NCI-H146 treated with DMSO at 0.1 percent for 48 hours (cell line): ENCODE data around the gene PRKAG2.

Source experiments
- DNase-seq: peaks from one replicate; lab custom pipeline; 2025; ENCODE audit not compliant: unreplicated experiment; lab: John Stamatoyannopoulos, UW

Gene PRKAG2

GRCh38 chr7:151900986-151901621 is 24.2 kb upstream of the PRKAG2 start:
- DNase-seq: no peak

GRCh38 chr7:151900591-151900985 is 23.7 kb upstream of the PRKAG2 start:
- no peak for DNase-seq

DNA sequence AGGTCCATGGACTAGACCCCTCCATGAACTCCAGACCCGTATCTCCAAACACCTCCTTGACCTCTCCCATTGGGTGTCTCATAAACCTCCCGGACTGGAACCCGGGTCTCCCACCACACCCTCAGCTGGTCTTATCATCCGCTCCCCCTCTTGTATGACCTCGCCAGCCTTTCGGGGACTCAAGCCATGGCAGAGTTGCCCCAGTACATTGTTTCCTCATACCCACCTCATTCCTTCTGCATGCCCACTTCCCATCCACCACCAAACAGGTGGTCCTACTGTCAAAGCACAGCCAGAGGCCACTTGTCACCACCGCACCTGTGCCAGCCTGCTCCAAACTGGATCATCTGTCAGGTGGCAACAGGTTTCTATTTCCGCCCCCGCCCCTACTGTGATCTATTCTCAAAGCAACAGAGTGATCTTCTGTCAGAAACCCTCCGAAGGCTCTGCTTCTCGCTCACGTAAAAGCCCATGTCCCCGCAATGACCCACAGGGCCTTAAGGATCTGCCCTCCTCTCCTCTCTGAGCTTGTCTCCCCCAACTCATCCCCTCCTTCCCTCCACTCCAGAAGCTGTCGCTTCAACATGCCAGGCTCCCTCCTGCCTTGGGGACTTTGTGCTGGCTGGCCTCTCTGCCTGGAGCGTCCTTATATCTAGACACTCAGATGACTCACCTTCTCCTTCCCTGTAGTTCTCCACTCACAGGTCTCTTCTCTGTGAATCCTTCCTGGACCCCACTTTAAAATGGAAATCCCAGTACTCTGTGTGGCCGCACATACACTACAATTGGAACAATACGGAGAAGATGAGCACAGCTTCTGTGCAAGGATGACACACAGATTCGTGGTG is 22.8 kb upstream of the PRKAG2 start:
- DNase-seq: no peak

DNA sequence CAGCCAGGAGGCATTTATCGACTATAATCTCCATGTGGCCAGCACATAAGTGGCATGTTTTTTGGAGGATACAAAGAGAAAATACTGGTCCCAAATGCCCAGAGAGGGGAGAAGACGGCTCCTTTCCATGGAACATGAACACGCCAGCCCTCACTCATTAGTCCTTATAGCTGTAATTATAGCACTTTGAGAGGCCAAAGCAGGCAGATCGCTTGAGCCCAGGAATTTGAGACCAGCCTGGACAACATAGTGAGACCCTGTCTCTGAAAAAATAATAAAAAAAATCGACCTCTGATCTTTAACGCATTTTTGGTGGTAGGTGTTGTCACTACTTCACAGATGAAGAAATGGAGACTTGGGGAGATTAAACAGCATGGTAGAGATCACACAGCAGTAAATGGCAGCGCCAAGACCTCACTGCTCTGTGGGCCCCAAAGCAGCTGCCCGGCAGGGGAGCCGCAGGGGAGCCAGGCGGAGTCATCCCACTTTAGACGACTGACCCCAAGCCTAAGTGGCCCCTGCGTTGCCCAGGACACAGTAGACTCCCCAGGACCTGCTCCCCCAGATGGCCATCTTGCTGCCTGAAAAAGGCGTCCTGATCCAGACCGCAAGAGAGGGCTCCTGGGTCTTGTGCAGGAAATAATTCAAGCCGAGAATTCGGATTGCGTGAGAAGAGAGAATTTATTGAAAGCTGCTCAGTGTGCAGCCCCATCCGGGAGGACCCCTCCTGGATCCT is 21.2 kb upstream of the PRKAG2 start:
- DNase-seq: no peak

GRCh38 chr7:151897161-151897731 is 20.3 kb upstream of the PRKAG2 start:
- DNase-seq: no peak

DNA sequence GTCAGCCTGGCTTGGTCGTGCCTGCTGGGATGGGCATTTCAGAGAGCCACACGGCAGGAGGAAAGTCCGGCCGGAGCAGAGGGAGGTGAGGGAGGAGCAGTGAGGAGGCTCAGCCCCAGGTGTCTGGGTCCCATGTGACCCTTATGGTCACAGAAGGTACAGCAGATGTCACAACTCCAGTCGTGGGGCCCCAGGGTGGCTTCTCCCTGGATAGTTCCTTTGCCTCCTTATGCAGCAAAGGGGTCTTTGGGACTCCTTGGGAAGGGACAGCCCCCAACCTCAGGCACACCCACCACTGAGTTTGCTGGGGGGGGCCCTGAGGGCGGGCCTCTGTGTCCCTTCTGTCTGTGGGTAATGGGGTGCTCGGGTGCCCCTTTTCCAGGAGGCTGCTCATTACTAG is 19.6 kb upstream of the PRKAG2 start:
- DNase-seq: no peak

- no peak for DNase-seq
Observed at GRCh38 chr7:151896086-151896485, 19.2 kb upstream of the PRKAG2 start.

DNA sequence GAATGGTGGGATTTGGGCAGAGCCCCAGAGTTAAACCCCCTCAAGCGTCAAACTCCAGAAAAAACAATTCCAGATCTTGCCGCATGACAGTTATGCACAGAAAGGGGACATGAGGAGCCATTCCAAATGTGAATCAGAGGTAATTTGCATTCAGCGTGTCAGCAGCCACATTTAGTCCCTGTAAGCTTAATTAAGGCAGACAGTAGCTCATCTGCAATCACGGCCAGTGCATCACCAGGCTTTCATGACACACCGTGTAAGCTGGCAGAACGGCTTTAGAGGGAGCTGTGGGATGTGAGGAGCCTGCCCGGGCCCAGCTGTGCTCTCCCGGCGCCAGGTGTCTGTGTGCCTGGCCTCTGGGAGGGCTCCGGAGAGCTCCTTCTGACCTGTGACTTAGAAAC is 18.7 kb upstream of the PRKAG2 start:
- no peak for DNase-seq

- no peak for DNase-seq
Observed at GRCh38 chr7:151895008-151895630, 18.2 kb upstream of the PRKAG2 start.

DNA sequence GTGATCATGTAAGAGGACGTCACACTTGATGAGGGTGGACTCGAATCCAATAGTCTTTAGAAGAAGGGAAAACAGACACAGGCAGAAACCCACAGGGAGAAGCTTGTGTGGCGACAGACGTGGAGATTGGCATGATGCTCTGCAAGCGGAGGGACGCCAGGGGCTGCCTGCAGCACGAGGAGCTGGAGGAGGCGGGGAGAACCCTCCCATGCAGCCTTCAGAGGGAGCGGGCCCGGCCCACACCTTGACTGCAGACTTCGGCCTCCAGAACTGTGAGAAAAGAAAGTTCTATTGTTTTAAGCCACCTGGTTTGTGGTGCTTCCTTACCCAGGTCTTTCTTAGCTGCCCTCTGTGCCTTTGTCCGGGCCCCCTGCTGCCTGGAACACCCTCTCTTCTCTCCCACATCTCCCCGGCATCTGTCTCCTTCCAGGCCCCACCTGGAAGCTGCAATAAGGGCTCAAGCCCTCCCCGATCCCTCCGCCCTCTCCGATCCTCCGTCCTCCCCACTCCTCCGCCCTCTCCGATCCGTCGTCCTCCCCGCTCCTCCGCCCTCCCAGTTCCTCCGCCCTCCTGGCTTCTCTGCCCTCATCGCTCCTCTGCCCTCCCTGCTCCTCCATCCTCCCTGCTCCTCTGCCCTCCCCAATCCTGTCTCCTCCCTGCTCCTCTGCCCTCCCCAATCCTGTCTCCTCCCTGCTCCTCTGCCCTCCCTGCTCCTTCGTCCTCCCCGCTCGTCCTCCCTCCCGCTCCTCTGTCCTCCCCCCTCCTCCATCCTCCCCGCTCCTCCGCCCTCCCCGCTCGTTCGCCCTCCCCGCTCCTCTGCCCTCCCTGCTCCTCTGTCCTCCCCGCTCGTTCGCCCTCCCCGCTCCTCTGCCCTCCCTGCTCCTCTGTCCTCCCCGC is 17.4 kb upstream of the PRKAG2 start:
- DNase-seq: no peak

DNA sequence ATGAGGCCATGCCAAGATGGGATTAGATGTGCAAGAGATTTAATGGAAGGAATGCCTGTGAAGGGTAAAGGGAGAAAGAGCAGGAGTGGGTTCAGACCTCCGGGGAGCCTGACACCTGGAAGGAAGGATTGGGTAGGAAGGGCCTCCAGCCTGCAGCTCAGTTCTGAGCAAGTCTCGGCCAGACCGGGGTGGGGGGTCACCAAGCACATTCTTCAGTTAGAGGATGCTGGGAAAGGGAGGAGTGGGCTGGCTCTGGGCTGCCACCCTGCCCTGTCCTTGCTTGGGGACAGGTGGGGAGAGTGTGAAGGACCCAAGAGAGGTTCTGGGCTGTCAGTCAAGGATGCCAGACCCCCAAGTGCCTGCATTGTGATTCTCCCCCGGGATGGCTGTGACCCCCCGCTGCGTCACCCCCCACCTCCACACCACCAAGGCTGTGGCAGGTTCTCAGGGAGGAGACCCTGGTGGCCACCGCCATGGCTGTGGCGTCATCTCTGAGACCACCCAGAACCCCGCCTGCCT is 16.5 kb upstream of the PRKAG2 start:
- DNase-seq: no peak

DNA sequence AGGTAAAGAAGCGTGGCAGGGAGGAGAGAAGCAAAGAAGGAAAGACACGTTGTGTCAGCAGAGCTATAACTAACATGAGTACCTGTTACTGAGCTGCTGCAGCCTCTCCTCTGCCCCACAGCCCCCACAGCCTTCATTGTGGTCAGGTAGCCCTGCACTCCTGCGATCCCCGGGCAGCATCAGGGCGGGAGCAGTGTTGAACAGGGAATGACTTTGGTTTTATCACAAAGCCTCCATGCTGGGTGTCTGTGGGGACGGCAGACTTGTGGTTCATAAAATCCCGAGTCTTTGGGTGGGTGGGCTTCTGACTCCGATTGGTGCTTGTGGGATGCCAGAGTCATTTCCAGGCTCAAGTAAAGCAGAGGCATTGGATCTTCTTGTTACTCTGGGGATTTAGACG is 14.8 kb upstream of the PRKAG2 start:
- DNase-seq: no peak

GRCh38 chr7:151891182-151891581 is 14.3 kb upstream of the PRKAG2 start:
- no peak for DNase-seq

DNA sequence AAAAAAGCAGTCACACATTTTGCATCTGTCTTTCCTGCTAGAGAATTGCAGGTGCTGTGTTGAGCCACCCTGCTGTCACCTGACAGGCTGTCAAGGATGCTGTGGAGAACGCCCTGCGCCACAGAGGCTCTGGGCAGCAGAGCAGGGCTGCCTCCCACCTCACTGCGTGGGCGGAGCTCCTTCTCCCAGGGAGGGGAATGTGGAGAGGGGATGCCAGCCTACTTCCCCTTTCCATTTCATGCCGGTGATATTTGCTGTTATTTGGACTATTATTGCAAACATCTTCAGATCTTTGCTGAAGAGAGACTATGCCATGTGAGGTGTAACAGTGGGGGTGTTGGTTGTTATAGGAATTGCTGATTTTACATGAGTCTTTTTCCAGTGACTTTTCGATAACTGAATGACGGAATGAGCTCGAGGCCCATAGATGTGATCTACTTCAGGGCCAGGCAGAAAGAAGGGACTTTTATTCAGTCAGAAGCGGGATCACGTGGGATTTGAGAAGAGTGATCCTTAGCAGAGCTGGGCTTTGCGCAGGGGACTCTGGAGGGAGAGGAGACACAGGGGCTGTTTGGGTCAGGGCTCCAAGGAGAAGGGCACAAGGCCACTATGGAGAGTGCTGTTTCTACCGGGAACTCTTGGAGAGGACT is 13.6 kb upstream of the PRKAG2 start:
- no peak for DNase-seq

GRCh38 chr7:151889406-151890354 is 12.8 kb upstream of the PRKAG2 start:
- no peak for DNase-seq

DNA sequence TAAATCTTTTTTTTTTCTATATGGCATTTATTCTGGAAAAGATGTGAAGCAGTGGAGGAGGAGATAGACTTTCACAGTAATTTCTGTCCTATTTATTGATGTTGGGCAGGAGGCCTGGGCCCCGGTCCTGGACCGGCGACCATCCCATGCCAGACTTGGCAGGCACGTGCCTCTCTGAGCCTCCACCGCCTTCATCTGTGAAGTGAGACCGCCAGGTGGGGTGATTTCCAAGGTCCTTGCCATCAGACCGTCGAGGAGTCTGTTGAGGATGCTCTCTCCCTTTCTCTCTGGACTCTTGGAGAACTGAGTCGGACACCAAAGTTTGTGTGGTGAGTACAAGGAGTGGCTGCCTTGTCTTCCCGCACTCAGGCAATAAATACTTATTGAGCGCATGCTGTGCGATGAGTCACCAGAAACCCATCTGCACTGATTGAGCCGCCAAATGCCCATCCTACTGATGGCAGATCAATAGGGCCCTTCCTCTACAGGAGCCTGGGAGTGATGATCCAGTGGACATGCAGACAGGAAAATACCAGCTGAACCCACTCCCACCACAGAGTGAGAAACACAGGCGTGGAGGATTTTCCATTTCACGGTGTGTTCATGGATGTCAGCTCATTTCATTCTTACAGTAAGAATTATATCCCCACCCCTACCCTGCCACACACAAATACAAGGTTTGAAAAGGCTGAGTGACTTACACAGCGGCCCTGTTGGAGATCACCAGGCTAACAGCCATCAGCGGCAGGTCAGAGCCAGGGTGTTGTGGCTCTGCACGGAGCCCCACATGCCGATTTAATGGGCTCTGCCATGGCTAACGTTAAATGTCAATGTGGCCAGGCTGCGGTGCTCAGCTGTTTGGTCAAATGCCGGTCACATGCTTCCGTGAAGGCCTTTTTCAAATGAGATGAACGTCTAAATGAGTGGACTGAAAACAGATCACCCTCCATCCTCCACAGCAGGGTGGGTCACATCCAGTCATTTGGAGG is 11.5 kb upstream of the PRKAG2 start:
- no peak for DNase-seq

- no peak for DNase-seq
Observed at GRCh38 chr7:151886783-151887182, 9.9 kb upstream of the PRKAG2 start.
